NCI-H82 treated with DMSO at 0.1 percent for 48 hours (cell line): ENCODE results near the gene HHAT.

Experiments used
- DNase-seq: peaks from one replicate; lab custom pipeline; 2025; ENCODE audit not compliant: unreplicated experiment; lab: John Stamatoyannopoulos, UW

The HHAT gene

GRCh38 chr1:210702506-210702905 is 373.8 kb downstream of the HHAT start:
- DNase-seq = no peak

- DNase-seq = no peak
These were observed 374.9 kb downstream of the HHAT start for GRCh38 chr1:210703593-210703992.

GRCh38 chr1:210705086-210705485 is 376.4 kb downstream of the HHAT start:
- DNase-seq = no peak

GRCh38 chr1:210706246-210706645 is 377.5 kb downstream of the HHAT start:
- no peak for DNase-seq

GRCh38 chr1:210707300-210708240 is 378.9 kb downstream of the HHAT start:
- DNase-seq = no peak

- no peak for DNase-seq
These were observed 381.0 kb downstream of the HHAT start for GRCh38 chr1:210709701-210710100.

GRCh38 chr1:210711825-210712612 is 383.3 kb downstream of the HHAT start:
- no peak for DNase-seq

- DNase-seq = no peak
These were observed 386.4 kb downstream of the HHAT start for GRCh38 chr1:210715072-210715471.

- DNase-seq = no peak
These were observed 393.8 kb downstream of the HHAT start for GRCh38 chr1:210722410-210723081.

GRCh38 chr1:210723646-210724045 is 394.9 kb downstream of the HHAT start:
- no peak for DNase-seq

GRCh38 chr1:210724768-210725167 is 396.1 kb downstream of the HHAT start:
- DNase-seq = no peak
